Caco-2 (cell line): ENCODE results near the gene CHGA. TPM values are rescaled to one million over a fixed set of nuclear protein-coding genes. Genes with fewer than 3 reads are reported as not detected.

ENCODE experiments used
- BruUV-seq: library from RNA; stranded (reverse); fragments of 400-500 nt; replicated peaks from 2 replicates; lab custom pipeline; 2021; lab: Mats Ljungman, UMichigan
- CTCF ChIA-PET: fragments of 300-600 bp; sonication (Branson Sonifier 250); formaldehyde crosslinking; loops from one replicate; lab custom pipeline; 2022; ENCODE audit warnings: antibody characterized with exemption; lab: Charles Lee
- POLR2A ChIA-PET: fragments of 300-600 bp; sonication (Branson Sonifier 250); formaldehyde crosslinking; loops from one replicate; lab custom pipeline; 2022; ENCODE audit warnings: antibody characterized with exemption; lab: Charles Lee
- DNase-seq, 2 experiments: peaks; one replicate each; pipeline versions ENCODE4 v3.0.0 to v3.0.0-alpha.2; 2020 to 2022
- H3K27me3 ChIP-seq: replicated peaks from 2 replicates; pipeline ENCODE4 v1.6.0; 2011; ENCODE audit warnings: low read length; ENCODE audit not compliant: control insufficient read depth, insufficient read depth
- H3K36me3 ChIP-seq: 2 replicates; pipeline ENCODE4 v1.5.1; 2011; ENCODE audit warnings: low read length; ENCODE audit not compliant: control insufficient read depth, insufficient read depth
- H3K4me1 ChIP-seq: fragments of 250-450 bp; sonication (Bioruptor Pico); 2 replicates; pipeline ENCODE4 v1.5.1; 2020; ENCODE audit warnings: mild to moderate bottlenecking
- H3K4me3 ChIP-seq: 2 replicates; pipeline ENCODE4 v1.5.1; 2011; ENCODE audit warnings: low read depth, mild to moderate bottlenecking, control low read depth, low read length
- H3K9me3 ChIP-seq: fragments of 250-450 bp; sonication (Bioruptor Pico); 2 replicates; pipeline ENCODE4 v1.5.1; 2020; ENCODE audit warnings: mild to moderate bottlenecking, moderate library complexity
- H3K27ac Mint-ChIP-seq: one replicate; pipeline ENCODE4 v1.8.0; 2022; ENCODE audit warnings: mixed read lengths; ENCODE audit not compliant: unreplicated experiment
- H3K27me3 Mint-ChIP-seq: one replicate; pipeline ENCODE4 v1.8.0; 2022; ENCODE audit warnings: mixed read lengths; ENCODE audit not compliant: insufficient read depth, unreplicated experiment
- H3K36me3 Mint-ChIP-seq: one replicate; pipeline ENCODE4 v1.8.0; 2022; ENCODE audit warnings: mild to moderate bottlenecking, mixed read lengths; ENCODE audit not compliant: insufficient read depth, unreplicated experiment
- H3K4me1 Mint-ChIP-seq: one replicate; pipeline ENCODE4 v1.8.0; 2022; ENCODE audit warnings: low read depth, mixed read lengths; ENCODE audit not compliant: unreplicated experiment
- H3K4me3 Mint-ChIP-seq: one replicate; pipeline ENCODE4 v1.8.0; 2022; ENCODE audit warnings: mild to moderate bottlenecking, moderate library complexity, mixed read lengths; ENCODE audit not compliant: unreplicated experiment
- H3K9me3 Mint-ChIP-seq: one replicate; pipeline ENCODE4 v1.8.0; 2022; ENCODE audit warnings: mixed read lengths; ENCODE audit not compliant: unreplicated experiment
- CTCF ChIP-seq, 2 experiments: fragments of 200-600 bp in 1 of 2; IDR thresholded peaks; 1 replicate in 1 of 2; 2 replicates in 1 of 2; pipeline versions ENCODE4 v1.5.1 to v1.8.0; 2011 to 2022; ENCODE audit warnings: antibody characterized with exemption in 1 of 2, control low read depth in 1 of 2, inconsistent platforms in 1 of 2, low read depth in 1 of 2, low read length in 1 of 2, mild to moderate bottlenecking in 1 of 2, moderate library complexity in 1 of 2; ENCODE audit not compliant: insufficient read depth in 1 of 2, severe bottlenecking in 1 of 2, unreplicated experiment in 1 of 2
- intact Hi-C: fragments of 100-400 bp; cut with micrococcal nuclease; formaldehyde crosslinking; loops from one replicate; pipeline ENCODE4 v1.10.0; 2022; ENCODE audit not compliant: unreplicated experiment
- total RNA-seq: library from RNA; stranded (reverse); gene quantifications from 2 replicates; pipeline ENCODE4 v1.2.3, GENCODE V29; 2022

The CHGA gene
- total RNA-seq, 1 experiment from 2014 or later: not detected

- no peaks in the 10 kb centered on the region for H3K4me1 ChIP-seq
- H3K9me3 ChIP-seq: no peaks in the 10 kb centered on the region
- Mint-ChIP-seq H3K4me1 (no peaks in the 10 kb centered on the region), H3K9me3 (no peaks in the 10 kb centered on the region), H3K27ac (no peak overlapping the region), H3K27me3 (no peaks in the 10 kb centered on the region), H3K4me3 (no peak overlapping the region), H3K36me3 (peaks cover 13% of the 10 kb centered on the region)
- intact Hi-C loops: no loop called here
- no peak for TF ChIP-seq CTCF (IDR thresholded peaks at IDR 0.05; ENCODE audit: insufficient read depth in 1 of 2, low read depth in 1 of 2, low read length in 1 of 2, severe bottlenecking in 1 of 2, unreplicated experiment in 1 of 2)
- H3K27me3 ChIP-seq: no peaks in the 10 kb centered on the region
- ChIA-PET CTCF (no interaction called here), POLR2A (no interaction called here)
- no peak for DNase-seq
- no peak overlapping the region for H3K4me3 ChIP-seq
- H3K36me3 ChIP-seq: no peaks in the 10 kb centered on the region
- BruUV-seq: no TSS peak
Measured at GRCh38 chr14:92935446-92935845, 12.5 kb downstream of the CHGA start.

- peaks cover 13% of the 10 kb centered on the region for H3K36me3 Mint-ChIP-seq
- no peak for TF ChIP-seq CTCF (IDR thresholded peaks at IDR 0.05; ENCODE audit: insufficient read depth in 1 of 2, low read depth in 1 of 2, low read length in 1 of 2, severe bottlenecking in 1 of 2, unreplicated experiment in 1 of 2)
- H3K9me3 Mint-ChIP-seq: no peaks in the 10 kb centered on the region
- no peak overlapping the region for H3K27ac Mint-ChIP-seq
- H3K36me3 ChIP-seq: no peaks in the 10 kb centered on the region
- H3K4me3 ChIP-seq: no peak overlapping the region
- ChIA-PET POLR2A (no interaction called here), CTCF (no interaction called here)
- no peaks in the 10 kb centered on the region for H3K27me3 Mint-ChIP-seq
- no peaks in the 10 kb centered on the region for H3K27me3 ChIP-seq
- intact Hi-C loops: no loop called here
- H3K9me3 ChIP-seq: no peaks in the 10 kb centered on the region
- H3K4me1 ChIP-seq: no peaks in the 10 kb centered on the region
- no peak for DNase-seq
- no TSS peak for BruUV-seq
- H3K4me3 Mint-ChIP-seq: no peak overlapping the region
- H3K4me1 Mint-ChIP-seq: no peaks in the 10 kb centered on the region
Measured at GRCh38 chr14:92936085-92936484, 13.1 kb downstream of the CHGA start.

DNA sequence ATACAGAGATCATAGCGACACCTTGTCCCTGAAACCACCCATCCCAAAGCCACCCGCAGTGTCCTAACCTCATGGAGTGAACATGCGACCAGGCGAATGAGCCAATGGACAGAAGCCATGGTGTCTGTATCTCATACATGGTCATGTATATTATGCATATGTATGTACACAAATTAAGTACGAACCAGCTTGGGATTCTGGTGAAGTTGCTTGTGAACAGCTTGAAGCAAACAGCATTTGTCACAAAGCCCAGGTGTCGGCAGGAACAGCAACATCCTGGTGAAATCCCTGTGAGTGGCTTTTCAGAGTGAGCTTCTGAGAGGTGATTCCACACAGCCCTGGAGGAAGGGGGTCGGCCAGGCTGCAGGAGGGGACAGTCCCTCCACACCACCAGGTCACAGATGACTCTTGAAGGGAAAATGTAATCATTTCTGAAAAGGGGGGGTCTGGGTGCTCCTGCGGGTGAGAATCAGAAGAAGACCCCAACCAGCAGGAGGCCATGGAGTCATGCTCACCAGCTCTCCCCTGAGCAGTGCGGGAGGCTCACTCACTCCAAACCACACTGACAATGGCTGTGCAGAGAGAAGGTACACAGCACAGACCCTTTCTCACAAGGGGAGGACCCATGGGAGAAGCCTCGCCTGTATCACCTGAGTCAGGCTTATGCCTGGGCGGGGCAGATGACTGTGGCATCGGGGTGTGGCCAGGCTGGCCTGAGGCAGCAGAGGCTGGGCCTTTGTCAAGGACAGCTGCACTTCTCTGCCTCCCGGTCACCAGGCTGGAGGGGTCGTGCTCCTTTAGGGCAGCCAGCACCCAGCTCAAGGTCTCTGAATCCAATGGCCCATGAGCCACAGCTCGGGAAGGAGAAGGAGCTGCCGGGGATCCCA lies 14.3 kb downstream of the CHGA start:
- Mint-ChIP-seq H3K9me3 (no peaks in the 10 kb centered on the region), H3K36me3 (peaks cover 10% of the 10 kb centered on the region), H3K27me3 (no peaks in the 10 kb centered on the region), H3K4me1 (no peaks in the 10 kb centered on the region), H3K27ac (no peak overlapping the region), H3K4me3 (no peak overlapping the region)
- Histone ChIP-seq H3K4me1 (no peaks in the 10 kb centered on the region), H3K9me3 (no peaks in the 10 kb centered on the region), H3K36me3 (no peaks in the 10 kb centered on the region), H3K4me3 (no peak overlapping the region), H3K27me3 (no peaks in the 10 kb centered on the region)
- ChIA-PET CTCF (interaction anchor here (0.8 kb wide), 1 partner anchor 56 kb away, joined by 3 read pairs; no protein-coding TSS in a partner anchor), POLR2A (no interaction called here)
- intact Hi-C loops: no loop called here
- no peak for TF ChIP-seq CTCF (IDR thresholded peaks at IDR 0.05; ENCODE audit: insufficient read depth in 1 of 2, low read depth in 1 of 2, low read length in 1 of 2, severe bottlenecking in 1 of 2, unreplicated experiment in 1 of 2)
- BruUV-seq: no TSS peak
- DNase-seq: peak in 1 of 2 experiments; percentile 14
